HG03342 (cell line): ENCODE measurements around the gene ABI3BP.

Experiments
- ATAC-seq: cut with Tn5 transposase; IDR thresholded peaks from one replicate; pipeline ENCODE4 v1.9.1; 2021; ENCODE audit warnings: mild to moderate bottlenecking, moderate library complexity; ENCODE audit not compliant: unreplicated experiment

Gene ABI3BP

GRCh38 chr3:100702082-100702979 is 290.9 kb downstream of the ABI3BP start:
- no peak for ATAC-seq

- ATAC-seq = no peak
Observed at GRCh38 chr3:100700708-100701107, 292.5 kb downstream of the ABI3BP start.
